Ureter (tissue), 1 donor: ENCODE results near the gene SAMD8. TPM values are rescaled to one million over a fixed set of nuclear protein-coding genes. Genes with fewer than 3 reads are reported as not detected.
"Not testable (repeated sequence)": the region's sequence is repeated elsewhere in the genome, so short reads cannot be mapped to it uniquely, and the experiment has no call there.

ENCODE experiments used
- DNase-seq: peaks from one replicate; pipeline ENCODE4 v3.0.0-alpha.2; 2020; ENCODE audit warnings: low spot score
- total RNA-seq: library from RNA; stranded (reverse); gene quantifications from one replicate; pipeline ENCODE4 v1.2.4, GENCODE V29; 2023
- donor health status: DM: yes; HTN: yes; CAD: no.

Gene SAMD8
- total RNA-seq, 1 donor from 2014 or later: 26.0 TPM

DNA sequence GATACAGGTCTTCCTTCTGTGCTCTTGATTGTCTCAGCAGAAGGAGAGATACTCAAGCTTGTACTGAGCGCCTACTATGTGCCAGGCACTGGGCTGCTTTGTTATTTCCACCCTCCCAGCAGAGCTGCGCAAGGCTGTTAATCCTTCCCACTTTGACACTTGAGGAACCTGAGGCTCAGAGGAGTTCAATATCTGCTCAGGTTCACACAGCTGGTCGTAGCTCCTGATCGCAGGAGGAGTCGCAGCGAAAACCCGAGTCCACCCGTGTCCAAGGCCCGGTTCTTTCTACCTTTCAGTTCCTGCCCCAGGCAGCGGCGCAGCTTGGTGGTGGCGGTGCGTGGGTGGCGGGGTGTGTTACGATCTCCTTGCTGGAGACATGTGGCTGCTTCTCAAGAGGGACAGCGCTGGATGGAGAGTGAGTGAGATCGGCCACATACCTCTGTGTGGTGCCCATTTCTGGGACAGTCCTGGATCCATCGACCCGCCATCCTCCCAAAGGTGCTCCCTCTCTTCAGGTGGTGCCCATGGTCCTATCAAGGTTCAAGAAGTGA is 26.5 kb upstream of the SAMD8 start:
- no peak for DNase-seq

DNA sequence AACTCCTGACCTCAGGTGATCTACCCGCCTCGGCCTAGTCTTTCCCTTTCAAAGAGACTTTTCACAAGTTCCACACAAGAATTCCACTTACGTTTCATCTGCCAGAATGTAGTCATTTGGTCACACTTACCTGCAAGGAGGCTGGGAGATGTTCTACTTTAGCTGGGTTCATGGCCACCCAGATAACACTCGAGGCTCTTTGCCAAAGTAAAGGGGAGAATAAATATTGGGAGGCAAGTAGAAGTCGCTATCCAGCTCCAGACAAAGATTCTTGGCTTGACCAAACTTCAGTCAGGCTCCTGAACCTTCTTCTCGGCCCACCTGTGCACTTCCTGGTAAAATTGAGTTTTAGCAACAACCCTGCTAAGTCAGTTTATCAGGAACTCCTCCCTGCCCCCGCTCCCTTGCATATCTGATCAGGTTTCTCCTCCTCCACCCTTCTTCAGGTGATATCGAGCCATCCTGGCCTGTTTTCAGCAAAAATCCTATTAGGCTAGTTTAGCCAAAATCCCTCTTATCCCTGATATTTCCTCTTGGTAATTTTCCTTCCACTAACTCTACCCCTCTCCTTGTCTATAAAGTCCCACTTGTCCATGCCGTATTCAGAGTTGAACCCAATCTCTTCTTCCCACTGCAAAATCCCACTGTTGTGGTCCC is 25.1 kb upstream of the SAMD8 start:
- DNase-seq: no peak

DNA sequence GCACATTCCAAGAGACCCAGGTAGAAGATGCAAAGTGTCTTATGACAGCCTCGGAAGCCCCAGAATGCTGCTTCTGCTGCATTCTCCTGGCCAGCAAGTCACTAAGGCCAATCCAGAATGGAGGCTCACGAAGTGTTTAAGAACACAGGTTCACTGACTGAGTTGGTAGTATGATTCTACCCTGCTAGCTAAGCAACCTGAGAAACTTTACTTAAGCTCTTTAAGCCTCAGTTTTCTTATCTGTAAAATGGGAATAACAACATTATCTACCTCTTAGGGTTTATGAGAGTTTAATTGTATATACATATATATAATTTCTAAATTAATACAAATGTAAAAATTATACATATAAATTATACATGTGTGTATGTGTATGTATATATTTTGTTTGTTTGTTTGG is 22.8 kb upstream of the SAMD8 start:
- no peak for DNase-seq

DNA sequence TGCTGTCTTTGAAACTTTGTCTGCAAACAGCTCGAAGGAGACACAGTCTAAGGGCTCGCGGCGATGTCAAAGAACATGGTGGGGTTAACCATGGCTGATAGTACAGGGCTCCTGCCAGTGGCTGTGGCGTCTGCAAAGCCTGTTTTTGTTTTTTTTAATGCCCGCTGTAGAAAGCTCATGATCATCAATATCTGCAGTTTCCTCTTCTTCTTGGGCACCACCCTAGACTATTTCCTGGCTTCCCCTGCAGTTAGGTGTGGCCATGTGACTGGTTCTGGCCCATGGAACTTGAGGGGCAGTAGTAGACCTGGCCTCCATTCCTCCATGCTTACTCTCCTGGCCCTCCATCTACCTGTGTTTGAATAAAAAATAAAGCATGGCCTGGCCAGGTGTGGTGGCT is 21.8 kb upstream of the SAMD8 start:
- no peak for DNase-seq

DNA sequence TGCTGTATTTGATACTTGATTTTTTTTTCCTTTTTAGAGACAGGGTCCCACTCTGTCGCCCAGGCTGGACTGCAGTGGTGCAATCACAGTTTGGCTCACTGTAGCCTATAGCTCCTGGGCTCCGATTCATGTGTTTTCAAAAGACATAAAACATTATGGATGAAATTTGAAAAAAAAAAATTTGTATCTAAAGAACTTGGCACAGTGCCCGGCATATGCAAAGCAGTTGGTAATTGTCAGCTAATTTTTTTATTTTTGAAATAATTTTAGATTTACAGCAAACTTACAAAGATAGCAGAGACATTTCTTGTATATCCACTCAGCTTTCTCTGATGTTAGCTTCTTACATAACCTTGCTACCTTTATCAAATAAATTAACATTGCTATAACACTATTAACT is 20.3 kb upstream of the SAMD8 start:
- no peak for DNase-seq

DNA sequence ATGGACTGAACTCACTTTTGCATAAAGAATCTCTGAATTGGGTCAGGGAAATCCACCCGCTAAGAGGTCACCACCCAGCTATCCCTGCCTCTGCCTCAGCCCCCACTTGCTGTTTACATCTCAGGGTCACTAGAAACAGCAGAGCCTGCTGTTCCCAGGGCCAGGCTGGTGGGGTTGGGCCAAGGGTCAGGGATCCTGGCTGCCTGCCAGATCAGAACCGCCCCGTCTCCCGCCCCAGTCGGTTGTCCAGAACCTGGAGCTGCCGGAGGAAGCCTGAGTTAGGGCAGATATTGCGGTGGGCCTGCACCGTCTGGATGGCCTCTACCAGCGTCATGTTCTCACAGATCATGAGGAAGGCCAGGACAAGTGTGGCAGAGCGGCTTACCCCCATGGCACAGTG is 17.0 kb upstream of the SAMD8 start:
- no peak for DNase-seq

DNA sequence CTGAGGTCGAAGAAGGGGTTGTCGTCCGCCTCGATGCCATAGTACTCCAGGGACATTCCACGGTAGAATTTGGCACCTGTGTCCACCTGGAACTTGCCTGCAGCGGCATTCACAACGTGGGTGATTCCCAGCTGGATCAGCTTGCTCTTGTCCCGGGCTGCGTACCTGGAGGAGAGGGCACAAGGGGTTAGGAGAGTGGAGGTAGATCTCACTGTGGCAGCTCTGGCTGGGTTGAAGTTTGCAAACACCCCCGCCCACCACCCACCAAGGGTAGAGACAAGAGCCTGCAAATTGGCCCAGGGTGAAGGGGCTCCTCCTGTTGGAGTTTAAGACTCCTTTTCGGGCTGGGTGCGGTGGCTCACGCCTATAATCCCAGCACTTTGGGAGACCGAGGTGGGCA is 15.8 kb upstream of the SAMD8 start:
- DNase-seq: no peak

DNA sequence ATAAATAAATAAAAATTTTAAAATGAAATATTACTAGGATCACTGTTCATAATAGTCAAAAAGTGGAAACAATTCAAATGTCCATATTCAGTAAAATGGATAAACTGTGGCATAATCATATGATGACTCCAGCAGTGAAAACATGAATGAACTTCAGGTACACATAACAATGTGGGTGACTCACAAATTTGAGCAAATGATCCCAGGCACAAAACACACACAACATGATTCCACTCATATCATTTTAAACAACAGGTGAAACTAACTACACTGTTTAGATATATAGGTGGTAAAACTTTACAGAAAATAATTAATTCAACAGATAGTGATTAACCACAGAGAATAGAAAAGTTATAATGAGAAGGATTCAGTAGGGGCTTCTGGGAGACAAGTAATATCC is 14.7 kb upstream of the SAMD8 start:
- no peak for DNase-seq

DNA sequence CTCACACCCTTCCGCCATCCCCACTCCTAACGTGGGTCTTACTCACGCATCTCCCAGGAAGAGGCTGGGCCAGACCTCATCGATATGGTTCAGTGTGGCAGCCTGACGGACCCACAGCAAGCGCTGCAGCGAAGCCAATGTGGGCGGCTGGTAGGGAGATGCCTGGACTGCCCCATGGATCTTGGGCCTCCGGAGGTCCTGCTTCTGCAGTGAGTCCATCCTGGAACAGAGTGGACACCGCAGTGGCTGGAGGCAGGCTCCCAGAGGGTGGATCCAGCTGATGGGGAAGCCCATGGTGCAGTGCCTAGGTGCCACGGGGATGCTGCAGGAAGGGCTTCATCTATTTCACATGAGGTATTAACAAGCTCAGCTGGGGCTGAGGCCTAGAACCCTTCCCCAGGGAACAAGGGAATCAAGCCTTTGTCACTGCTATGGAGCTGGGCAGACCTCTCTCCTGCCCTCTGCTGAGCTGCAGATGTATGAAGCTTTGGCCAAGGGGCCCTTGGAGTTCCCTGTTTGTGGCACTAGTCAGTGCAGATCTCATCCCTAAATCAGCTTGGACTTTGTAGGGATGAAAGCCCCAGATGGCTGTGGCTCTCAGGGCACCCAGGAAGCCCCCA is 13.7 kb upstream of the SAMD8 start:
- DNase-seq: no peak

DNA sequence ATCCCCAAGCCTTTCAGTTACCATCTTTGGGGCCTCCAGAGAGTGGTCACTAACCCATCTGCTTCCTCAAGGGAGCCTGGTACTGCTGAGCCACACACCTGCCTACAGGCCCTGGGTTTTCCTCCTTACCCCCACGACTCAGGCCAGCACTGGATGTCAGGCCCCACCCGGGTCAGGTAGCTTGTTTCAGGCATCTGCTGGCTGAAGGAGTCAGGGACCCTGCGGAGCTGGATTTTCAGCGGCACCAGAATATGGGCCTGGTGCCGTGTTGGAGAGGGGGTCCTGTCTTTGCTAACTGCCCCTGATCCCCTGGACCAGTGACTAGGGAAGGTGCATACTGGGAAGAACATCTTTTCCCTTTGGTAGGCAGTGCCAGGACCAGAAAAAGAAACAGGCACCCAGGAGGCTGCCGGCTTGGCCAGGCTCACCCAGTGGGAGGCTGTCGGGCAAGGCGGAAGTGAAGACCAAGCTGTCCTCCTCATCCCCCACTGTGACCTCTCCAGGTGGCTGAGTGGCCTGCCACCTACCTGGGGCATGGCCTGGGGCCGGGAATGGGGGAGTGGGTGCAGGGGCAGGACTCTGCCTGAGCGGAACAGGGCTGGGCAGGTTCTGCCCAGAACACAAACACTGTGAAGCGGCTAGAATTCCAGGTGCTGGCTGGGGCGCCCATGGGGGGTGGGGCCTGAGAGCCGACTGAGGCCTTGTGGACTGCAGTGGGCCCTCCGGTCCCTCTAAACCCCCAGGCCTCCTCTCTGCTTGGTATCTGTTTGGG is 12.4 kb upstream of the SAMD8 start:
- no peak for DNase-seq

DNA sequence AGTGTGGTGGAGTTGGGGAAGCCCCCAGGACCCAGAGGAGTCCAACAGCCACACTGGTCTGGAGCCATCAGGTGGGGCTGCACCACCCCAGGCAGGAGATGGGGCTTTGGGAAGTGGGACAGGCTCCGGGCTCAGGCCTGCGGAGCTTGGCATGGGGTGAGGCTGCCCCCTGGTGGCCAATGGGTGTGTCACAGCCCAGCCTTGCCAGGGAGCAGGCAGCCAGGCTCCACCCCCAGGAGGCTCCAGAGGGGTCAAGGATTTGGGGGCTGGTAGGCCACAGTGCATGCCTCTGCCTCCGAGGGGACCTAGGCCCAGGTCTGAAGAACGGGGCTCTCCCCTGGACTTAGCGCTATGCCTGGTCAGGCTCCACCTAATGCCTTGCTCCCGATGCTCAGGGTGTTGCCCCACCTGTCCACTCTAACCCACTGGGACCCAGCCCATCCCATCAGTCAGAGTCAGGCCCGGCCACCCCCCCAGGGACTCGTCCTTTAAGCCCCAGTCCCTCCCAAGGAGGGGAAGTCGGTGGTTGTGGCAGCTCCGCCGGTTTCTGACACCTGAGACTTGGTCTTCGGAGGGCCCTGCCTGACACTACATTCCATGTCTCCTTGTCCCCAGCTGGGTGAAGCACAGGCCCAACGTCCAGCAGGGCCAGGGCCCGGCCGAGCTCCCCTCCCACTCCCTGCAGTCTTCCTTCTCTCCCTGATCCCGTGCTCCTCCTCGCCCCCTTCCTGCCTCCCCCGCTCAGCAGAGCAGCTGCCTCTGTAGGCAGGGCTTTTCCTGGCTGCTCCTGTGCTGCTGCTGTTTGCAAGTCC is 11.3 kb upstream of the SAMD8 start:
- DNase-seq: peak; percentile 82

DNA sequence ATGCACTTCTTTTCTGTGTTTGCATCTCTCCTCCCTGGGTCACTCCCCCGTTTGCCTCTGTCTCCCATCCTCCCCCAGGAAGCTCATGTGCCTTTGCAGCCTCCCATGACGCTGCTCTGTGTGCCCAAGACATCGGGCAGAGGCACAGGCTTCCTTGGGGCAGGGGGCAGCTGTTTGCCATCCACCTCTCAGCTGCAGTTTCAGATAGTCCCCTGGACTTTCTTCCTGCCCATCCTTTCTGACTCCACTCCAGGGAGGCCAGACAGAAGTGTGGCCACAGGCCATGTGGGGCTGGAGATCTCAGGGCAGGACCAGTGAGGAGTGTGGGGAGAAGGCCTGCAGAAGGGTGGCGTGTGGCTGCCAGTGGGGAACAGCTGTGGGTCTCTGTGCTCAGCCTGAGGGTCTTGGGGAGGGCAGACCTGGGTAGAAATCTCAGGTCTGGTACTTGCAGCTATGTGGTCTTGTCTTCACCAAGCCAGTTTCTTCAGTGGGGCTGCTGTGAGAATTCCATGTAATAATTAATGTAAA is 10.6 kb upstream of the SAMD8 start:
- no peak for DNase-seq

DNA sequence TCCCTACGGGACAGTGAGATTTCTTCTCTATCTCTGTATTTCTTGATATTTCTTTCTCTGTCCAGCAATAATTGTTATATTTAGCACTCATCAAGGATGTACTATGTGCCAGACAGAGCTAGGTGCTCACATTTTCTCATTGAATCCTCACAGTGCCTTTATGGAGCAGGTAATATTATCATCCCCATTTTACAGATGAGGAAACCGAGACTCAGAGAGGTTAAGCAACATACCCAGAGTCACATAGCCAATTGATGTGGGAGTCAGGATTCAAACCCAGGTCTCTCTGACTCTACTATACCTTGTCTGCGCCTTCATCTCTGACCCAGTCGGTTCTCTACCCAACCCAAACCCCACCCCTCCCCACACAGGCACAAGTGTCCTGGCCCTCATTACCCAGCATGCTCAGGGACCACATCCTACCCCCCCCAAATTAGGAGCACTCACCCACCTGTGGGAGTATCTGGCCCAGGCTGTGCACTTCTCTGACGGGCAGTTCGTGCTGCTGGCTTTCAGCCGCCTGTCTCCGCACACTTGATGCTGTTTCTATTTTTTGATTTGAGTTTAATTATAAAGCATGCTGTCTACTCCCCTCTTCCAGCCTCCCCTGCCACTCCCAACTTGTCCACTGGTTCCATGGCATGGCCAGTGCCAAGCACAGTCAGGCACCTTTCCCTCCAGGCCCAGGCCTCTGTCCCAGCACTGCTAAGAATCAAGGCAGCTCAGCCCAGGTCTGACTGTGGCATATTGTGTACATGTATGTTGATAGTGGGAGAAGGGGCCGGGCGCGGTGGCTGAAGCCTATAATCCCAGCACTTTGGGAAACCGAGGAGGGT is 9.8 kb upstream of the SAMD8 start:
- DNase-seq: no peak

DNA sequence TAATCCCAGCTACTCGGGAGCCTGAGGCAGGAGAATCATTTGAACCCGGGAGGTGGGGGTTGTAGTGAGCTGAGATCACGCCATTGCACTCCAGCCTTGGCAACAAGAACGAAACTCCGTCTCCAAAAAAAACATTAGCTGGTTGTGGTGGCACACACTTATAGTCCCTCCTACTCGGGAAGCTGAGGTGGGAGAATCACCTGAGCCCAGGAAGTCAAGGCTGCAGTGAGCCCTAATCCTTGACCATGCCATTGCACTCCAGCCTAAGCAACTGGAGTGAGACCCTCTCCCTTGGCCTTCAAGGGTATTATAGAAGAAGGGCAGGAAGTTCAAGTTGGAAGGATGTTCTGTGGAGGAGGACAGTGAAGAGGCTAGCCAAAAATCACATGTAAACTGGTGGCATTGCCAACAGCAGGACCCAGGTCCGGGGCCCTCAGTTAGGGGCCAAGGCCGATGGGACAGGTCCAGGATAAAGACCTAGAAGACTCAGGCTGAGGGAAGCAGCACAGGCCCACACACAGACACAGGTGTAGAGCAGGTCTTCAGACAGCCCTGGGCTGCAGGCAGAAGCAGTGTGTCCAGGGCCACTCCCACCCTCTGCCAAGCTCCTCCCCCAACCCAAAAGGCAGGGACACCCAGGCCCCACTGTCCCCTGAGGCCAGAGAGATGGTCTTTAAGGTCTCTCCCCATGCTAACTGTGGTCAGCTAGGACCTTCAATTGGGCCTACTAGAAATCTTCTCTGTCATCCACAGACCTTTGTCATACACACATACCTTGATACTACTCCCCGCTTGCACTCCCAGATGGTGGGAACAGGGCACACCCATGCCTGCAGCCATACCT is 8.4 kb upstream of the SAMD8 start:
- no peak for DNase-seq

DNA sequence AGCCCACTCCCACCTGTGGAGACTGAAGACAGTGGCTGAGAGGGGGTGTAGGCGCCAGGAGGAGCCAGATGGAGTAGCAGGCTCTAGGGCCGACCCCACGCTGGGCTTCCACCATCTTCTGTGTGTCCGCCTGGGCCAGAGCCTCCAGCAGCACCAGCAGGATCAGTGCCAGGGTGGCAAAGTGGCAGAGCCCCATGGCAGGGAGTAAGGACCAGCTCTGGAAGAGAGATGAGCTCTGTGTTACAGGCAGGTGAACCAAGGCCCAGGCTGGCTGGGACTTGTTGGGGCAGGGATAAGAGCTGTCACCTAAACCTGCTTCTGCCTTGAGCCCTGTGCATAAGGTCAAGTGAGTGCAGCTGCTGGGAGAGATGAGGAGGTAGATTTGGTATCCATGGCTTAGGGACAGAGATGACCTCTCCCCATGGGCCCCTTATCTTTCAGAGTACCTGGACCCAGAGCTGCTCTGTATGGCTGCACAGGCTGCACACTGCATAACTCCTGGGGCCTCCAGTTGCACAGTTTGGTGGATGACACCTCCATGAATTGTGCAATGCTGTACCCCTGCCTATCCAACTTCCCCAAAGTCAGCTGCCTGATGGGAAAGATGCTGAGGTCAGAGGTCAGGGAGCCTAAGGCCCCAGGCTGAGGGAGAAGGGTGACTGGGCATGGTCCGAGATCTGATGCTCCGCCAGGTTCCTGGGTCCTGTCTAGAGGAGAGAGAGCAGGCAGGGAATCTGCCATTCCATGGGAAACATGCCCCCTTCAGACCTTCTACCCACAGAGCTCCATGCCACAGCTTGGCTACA is 7.4 kb upstream of the SAMD8 start:
- DNase-seq: no peak

DNA sequence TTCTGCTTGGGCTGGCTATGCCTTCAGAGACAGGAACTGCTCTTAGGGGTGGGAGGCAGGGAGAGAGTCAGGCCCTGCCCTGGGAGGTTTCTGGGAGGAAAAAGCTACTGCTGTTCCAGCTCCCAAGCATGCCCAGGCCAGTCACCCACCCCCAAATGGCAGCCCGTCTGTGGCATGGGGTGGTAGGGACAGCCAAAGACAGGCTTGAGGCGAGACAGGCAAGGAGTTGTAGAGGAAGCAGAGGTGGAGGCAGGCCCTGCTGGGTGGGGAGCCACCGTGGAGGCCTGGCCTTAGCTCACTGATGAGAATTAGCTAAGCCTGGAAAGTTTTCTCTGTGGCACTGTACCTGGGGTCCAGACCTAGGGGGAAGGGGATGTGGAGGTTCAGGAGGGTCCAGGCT is 6.6 kb upstream of the SAMD8 start:
- no peak for DNase-seq

DNA sequence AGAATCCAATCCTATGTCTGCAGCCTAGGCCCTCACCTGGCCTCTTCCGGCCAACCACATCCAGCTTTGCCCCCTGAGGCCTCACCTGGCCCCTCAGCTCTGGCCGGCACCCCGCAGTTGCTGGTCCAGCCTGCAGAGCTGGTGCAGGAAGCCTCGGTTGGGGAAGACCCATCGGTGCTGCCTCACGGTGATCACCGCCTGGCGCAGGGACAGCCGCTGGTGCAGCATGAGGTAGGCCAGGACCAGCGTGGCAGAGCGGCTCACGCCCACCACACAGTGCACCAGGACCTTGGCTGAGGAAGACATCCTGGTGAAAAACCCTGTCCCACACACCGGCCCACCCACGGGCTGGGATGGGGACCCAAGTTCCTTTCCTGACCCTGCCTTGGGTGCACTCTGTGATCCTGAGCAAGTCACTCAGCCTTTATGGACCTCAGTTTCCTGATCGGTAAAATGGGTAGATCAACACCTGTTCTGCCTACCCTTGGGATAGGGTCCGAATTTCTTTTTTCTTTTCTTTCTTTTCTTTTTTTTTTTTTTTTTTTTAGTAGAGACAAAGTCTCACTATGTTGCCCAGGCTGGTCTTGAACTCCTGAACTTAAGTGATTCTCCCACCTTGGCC is 5.8 kb upstream of the SAMD8 start:
- no peak for DNase-seq

DNA sequence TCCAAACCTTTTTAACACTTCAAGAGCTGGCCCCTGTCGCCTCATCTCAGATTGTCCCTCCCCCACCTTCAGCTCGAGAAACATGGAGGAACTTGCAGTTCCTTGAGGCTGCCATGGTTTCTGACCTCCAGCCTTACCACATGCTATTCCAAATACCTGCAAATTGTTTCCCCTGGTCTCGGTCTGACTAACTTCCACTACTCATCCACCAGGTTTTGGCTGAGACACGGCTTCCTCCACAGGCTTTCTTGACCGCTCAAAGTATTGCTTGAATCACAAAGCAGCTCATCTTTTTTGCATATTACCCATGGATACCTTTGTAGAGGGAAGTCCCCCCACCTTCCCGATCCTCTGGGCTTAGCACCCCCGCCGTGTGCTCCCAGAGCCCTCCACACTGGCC is 5.2 kb upstream of the SAMD8 start:
- peak; percentile 31 for DNase-seq

DNA sequence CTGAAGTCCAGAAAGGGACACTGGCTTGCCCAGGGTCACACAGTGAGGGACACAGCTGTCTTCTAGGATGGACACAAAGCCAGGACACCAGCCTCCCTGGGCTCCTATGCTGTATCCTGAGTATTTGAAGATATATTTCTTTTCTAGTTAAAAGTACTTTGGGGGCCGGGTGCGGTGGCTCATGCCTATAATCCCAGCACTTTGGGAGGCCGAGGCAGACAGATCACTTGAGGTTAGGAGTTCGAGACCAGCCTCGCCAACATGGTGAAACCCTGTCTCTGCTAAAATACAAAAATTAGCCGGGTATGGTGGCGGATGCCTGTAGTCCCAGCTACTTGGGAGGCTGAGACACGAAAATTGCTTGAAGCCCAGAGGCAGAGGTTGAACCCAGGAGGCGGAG is 4.6 kb upstream of the SAMD8 start:
- DNase-seq: not testable (repeated sequence)
